Epithelial cell of prostate (primary cell): Measurements from ENCODE around the gene L3MBTL2.

Experiments used
- DNase-seq: peaks from one replicate; pipeline ENCODE4 v3.0.0-alpha.2; 2011; ENCODE audit warnings: low read depth, low spot score
- H3K27ac ChIP-seq: fragments of 450-650 bp; 2 replicates; pipeline ENCODE4 v1.5.1; 2017; ENCODE audit warnings: mild to moderate bottlenecking

Gene L3MBTL2

DNA sequence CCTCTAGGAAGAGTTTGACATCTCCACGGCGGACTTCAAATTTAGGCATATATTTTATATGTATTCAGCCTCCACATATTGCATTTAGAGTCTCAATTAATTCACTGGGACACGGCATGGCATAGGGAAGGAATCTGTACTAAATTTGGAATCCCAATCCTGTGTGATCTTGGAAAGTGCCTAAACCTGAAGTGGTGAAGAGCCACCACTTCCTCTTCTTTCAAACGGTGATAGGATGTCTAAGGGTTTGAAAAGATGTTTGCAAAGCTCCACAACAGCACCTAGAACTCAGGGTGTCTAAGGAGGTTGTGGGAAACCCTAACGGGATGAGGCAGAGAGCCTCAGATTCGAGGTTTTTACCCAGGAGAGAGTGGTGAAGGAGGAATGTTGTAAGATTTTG, 1.0 kb upstream of the L3MBTL2 start:
- DNase-seq: no peak
- H3K27ac ChIP-seq: no peak overlapping the region

DNA sequence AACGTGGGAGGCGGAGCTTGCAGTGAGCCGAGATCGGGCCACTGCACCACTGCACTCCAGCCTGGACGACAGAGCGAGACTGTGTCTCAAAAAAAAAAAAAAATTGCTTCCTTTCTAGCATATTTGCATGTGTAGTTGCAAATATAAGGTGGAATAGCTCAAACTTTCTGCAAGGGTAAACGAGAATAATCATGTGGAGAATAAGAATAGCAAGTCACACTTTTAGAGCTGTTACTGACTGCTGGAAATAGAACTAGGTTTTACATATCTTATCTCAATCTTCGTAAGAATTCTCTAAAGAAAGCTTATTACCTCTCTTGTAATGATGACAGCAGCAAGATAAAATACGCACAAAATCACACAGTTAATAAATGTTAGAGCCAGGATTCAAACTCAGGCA, 1.6 kb downstream of the L3MBTL2 start:
- no peak for DNase-seq
- H3K27ac ChIP-seq: no peak overlapping the region

- no peak for DNase-seq
Measured at GRCh38 chr22:41215409-41215808, 10.3 kb downstream of the L3MBTL2 start.

DNA sequence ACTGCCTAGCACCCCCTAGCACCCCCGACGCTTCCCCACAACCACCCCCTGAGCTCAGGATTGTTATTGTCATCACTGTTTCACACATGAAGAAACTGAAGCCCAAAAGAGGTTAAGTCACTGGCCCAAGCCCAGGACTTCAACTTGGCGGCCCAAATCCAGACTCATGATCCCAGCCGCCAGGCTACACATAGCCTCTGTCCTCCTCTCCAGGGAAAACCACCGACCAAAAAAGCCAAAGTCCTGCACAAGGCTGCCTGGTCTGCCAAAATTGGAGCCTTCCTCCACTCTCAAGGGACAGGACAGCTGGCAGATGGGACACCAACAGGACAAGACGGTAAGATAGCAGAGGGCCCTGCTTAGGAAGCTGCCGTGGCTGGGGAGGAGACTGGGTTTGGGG, 10.8 kb downstream of the L3MBTL2 start:
- no peak for DNase-seq
- H3K27ac ChIP-seq: peak overlapping the region; percentile 100

More at GRCh38 chr22:41215409-41215808, 10.3 kb downstream of the L3MBTL2 start:
- H3K27ac ChIP-seq: no peak overlapping the region

GRCh38 chr22:41216984-41217383, 11.9 kb downstream of the L3MBTL2 start:
- DNase-seq: no peak
- peak overlapping the region; percentile 100 for H3K27ac ChIP-seq

DNA sequence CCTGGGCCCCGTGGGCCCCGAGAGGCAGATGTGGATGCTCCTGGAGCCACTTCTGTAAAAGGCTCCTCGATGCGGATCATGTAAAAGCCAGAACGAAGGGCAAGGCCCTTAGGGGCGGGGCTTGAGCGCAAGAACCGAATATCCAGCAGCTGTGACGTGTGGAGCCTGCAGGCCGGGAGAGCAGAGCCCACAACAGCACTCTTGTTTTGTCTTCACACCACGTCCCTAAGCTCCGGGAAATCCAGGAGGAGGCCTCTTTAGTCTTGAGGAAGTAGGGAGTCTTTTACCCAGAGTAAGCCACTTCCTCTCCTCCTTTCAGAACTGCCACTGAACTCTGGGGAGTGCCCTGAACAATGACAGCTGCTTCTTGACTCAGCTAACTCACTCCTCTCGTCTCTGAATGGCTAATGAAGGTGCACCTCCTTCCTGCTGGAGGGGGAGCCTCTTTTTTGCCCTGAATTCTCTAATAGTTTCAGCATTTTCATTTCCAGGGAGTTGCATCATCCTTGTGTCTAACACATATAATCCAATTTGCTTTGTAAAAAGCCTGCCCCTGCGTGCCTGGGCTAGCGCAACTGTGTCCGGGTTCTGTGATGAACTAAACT, 12.5 kb downstream of the L3MBTL2 start:
- DNase-seq: peak; percentile 71
- peak overlapping the region; percentile 100 for H3K27ac ChIP-seq

DNA sequence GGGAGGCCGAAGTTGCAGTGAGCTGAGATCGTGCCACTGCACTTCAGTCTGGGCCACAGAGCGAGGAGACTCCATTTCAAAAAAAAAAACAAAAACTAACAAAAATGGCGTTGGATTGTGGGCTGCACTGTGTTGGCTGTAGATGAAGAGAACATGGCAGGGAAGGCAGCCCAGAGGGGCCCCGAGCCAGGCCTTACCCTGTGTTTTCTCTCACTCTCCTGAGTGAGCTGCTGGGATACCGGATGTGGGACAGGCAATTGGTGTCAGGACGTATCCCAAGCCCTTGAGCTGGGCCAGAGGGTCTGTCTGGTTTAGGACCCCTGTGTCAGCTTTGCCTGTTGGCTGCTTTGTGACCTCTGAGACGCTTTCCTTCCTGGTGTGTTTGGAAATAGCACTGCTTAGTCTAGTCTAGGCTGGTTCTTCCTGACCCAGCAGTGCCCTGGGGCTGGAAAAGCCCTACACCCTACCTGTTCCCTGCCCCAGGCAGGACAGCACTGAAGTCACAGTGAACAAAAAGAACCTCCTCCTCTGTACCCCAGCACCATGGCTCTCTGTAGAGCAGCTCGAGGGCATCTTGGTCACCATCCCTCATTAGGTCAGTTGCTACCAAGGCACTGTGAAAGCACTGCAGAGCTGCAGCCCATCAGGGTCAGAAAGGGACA, 17.9 kb downstream of the L3MBTL2 start:
- DNase-seq: no peak
- H3K27ac ChIP-seq: no peak overlapping the region

DNA sequence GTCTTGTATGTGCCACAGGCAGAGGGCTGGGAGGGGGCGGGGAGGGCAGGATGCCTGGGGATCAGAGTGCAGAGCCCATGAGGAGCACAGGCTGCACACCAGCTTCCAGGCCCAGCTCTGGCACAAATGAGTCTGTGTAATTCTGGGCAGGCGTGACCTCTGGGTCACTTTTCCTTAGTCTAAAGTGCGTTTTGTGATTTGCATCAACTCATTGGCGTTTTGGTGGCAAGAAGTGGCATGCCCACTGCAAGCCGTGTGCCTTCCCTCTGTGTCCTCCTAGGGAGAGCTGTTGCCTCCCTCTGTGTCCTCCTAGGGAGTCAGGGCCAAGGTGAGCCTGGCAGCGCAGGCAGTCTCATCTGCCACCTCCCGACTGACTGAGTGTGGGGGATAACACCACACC, 18.4 kb downstream of the L3MBTL2 start:
- H3K27ac ChIP-seq: no peak overlapping the region
- DNase-seq: no peak

GRCh38 chr22:41226723-41227655, 21.9 kb downstream of the L3MBTL2 start:
- no peak for DNase-seq
- H3K27ac ChIP-seq: no peak overlapping the region

DNA sequence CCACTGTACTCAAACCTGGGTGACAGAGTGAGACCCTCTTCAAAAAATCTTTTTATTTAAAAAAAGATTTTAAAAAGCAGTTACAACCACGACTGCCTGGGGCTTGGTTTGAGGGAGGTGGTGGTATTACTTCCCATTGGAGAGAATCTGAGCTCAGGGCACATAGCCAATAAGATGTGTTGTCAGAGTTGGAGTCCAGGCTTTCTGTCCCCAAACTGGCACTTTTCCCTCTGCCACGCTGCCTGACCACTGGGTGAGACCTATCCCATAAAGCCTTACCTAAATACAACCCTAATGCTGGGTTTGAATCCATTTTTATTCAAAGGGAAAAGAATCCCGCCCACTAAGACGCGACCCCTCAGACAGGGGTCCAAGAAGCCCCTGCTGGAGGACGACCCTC, 24.1 kb downstream of the L3MBTL2 start:
- DNase-seq: no peak
- H3K27ac ChIP-seq: no peak overlapping the region

- H3K27ac ChIP-seq: no peak overlapping the region
- DNase-seq: no peak
Measured at GRCh38 chr22:41229730-41230400, 24.8 kb downstream of the L3MBTL2 start.

GRCh38 chr22:41230401-41230785, 25.3 kb downstream of the L3MBTL2 start:
- DNase-seq: no peak
- H3K27ac ChIP-seq: no peak overlapping the region

- no peak for DNase-seq
- H3K27ac ChIP-seq: no peak overlapping the region
Measured at GRCh38 chr22:41231369-41231768, 26.3 kb downstream of the L3MBTL2 start.

- H3K27ac ChIP-seq: no peak overlapping the region
- no peak for DNase-seq
Measured at GRCh38 chr22:41234815-41235695, 29.9 kb downstream of the L3MBTL2 start.

DNA sequence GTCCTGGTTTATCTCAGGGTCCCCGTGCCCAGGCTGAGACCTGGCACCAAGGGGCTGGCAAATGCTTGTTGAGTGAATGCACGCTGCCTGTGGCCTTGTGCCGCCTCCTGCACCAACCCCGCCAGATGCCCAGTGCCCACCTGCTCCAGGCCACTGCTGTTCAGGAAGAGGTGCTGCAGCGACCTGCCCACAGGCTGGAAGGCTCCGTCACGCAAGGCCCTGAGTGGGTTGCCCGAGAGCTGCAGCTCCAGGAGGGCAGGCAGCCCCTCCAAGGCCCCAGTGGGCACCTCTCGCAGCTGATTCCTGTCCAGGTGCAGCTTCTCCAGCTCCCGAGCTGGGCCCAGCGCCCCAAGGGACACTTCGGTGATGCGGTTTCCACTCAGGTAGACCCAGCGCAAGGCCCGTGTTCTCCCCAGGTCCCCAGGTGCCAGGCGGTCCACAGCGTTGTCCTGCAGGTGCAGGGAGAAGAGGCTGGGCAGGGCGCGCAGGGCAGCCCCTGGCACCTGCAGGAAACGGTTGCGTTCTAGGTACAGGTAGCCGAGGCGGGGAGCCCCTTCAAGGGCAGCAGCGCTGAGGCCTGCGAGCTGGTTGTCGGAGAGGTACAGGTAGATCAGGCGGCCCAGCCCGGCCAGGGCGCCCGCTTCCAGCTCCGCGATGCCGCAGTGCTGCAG, 32.1 kb downstream of the L3MBTL2 start:
- no peak for DNase-seq
- H3K27ac ChIP-seq: peak overlapping the region; percentile 47

GRCh38 chr22:41237707-41238569, 32.8 kb downstream of the L3MBTL2 start:
- no peak for DNase-seq
- peak overlapping the region; percentile 47 for H3K27ac ChIP-seq

DNA sequence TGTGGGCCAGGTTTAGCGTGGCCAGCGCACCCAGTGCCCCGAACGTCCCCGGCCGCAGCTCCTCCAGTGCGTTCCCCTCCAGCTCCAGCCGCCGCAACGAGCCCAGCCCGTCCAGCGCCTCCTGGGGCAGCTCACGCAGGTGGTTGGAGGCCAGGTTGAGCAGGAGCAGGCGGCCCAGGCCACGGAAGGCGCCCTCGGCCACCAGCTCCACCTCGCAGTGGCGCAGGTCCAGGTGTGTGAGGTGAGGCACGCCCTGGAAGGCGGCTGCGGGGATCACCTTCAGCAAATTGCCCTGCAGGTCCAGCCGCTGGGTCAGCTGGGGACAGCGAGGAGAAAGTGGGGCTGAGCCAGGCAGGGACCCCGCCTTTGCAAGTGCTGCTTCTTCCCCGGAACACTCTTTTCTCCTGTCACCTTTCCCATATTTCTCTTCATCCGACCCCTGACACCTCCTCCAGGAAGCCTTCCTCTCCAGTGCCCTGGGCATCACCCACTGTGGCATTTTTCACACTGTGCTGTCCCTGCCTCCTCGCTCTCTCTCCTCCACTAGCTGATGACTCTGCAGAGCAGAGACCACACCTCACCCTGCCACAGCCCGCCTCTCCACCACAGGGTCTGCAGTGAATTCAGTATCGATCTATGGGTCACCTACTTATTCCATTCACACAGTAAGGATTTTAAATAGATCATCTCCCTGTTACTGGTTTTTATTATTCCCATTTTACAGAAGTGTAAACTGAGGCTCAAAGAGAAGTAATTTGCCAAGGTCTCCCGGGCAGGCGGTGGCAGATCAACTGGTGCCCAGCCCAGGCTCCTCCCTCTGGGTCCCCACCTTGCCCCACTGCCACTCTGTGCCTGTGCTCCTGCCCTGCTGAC, 33.7 kb downstream of the L3MBTL2 start:
- H3K27ac ChIP-seq: peak overlapping the region; percentile 47
- no peak for DNase-seq
